Mammary epithelial cell (primary cell): ENCODE measurements around the gene CLASP1.
"Not testable (repeated sequence)": the region's sequence is repeated elsewhere in the genome, so short reads cannot be mapped to it uniquely, and the experiment has no call there.

Experiments used
- CTCF ChIP-seq, 2 donors: IDR thresholded peaks in 1 of 2; conservative IDR thresholded peaks in 1 of 2; 2 replicates each; pipeline ENCODE4 v1.5.1; 2011 to 2012; ENCODE audit warnings: inconsistent platforms in 2 of 2, low read length in 2 of 2, mild to moderate bottlenecking in 2 of 2, control low read depth in 1 of 2, low read depth in 1 of 2; ENCODE audit not compliant: insufficient read depth in 1 of 2; ENCODE audit errors: extremely low read depth in 1 of 2
- EZH2 ChIP-seq: IDR thresholded peaks from 2 replicates; pipeline ENCODE4 v1.6.1; 2012; ENCODE audit warnings: low read length, inconsistent platforms, borderline replicate concordance

- TF ChIP-seq EZH2; CTCF (conservative IDR thresholded peaks at IDR 0.05 in 1 of 2, IDR thresholded peaks at IDR 0.05 in 1 of 2; ENCODE audit: extremely low read depth in 1 of 2, insufficient read depth in 1 of 2, low read depth in 1 of 2, low read length in 2 of 2): not testable (repeated sequence)
Measured at GRCh38 chr2:121331324-121331723, 317.9 kb downstream of the CLASP1 start.
